NCI-H82 (cell line): ENCODE data around the gene CNTNAP5.

Source experiments
- DNase-seq: peaks from one replicate; lab custom pipeline; 2025; lab: John Stamatoyannopoulos, UW

The CNTNAP5 gene

DNA sequence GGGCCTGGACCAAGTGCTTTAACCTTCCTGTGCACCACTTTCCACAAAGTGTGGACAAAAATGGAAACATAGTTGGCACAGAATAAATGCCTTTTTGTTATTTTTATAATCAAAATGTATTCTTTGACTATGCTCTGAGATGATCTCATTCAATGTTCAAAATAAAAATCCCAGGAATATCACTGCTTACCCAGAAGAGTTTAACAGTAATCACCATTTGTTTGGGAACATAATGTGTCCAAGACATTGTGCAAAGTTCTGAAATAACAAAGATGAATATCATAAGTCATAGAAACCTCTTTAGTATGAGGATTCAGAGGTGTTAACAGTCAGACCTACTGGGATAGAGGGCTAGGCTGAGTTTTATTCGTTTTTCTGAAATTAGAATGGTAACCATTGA lies 668.1 kb downstream of the CNTNAP5 start:
- no peak for DNase-seq

DNA sequence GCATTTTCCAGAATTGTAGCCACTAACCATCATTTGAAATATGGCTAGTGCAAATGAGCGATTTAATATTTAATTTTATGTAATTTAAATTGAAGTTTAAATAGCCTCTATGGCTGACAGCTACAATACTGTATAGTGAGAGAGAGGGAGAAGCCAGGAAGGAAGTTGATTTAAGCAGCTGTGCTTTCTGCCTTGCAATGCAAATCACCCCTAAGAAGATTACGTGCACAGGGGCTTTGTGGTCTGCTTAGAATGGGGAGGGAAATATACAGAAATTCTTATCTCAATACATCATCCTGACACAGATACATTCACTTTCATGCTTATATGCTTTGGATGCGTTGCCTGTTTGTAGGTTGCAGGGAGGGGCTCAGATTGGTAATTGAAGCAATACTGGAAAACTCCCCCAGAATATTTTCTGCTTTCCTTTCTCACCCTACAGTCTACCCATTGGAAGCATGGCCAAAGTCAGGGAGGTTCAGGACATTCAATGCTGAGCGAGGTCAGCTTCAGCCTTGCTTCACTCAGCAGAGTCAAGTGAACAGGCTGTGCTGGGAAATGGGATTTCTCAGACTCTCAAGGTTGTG lies 674.0 kb downstream of the CNTNAP5 start:
- peak; percentile 86 for DNase-seq

DNA sequence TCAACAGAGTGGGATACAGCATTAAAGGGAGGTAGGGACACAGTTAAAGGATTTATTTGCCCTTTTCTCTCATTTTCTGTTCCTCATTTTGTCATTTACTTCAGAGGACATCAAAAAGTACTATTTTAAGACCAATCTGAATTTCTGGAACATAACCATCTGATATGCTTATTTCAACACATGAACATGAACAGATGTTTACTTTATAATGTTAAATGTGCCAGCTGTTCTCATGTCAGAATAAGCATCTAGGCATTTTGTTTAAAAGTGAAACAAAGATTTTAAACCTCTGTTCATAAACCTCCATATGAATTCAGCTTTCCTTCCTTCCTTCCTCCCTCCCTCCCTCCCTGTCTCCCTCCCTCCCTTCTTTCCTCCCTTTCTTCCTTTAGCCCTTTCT lies 677.7 kb downstream of the CNTNAP5 start:
- no peak for DNase-seq

DNA sequence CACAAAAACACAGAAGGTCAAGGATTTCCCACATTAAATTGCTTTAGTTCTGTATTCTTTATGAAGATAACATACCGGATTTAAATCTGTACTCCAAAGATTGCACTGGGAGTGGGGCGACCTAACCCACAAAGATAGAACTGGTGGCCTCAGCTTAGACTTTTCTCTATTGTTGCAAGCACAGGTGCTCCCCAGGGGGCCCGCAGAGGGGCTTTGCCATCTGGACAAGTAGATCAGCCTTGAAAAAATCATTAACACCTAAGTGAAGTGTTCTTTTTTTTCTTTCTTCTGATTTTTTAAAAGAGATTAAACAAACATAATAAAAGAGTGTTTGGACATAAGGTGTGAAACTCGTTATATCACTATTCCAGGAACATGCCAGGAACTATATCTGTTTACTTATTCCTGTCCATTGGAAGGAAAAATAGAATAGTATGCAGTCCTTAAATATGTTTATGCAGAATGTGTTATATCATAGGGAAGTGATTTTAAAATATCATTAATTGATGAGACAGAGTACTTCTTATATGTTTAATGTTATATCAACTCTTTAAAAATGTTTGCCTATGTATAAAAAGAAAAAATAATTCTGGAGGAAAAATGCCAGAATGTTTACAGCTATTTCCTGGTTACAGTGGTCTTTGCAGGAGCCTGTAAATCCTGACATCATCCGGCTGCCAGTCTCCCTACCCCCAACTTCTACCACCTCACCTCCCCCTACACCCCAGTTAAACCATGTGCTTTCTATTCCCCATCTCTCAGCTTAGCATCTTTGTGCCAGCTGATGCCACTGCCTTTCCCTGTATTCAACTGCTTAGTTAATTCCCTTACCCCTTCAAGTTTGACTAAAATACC lies 679.2 kb downstream of the CNTNAP5 start:
- DNase-seq, result peak; percentile 70

- no peak for DNase-seq
Measured at GRCh38 chr2:124708661-124709060, 683.6 kb downstream of the CNTNAP5 start.

GRCh38 chr2:124713969-124714368 lies 688.9 kb downstream of the CNTNAP5 start:
- no peak for DNase-seq

GRCh38 chr2:124725187-124725586 lies 700.1 kb downstream of the CNTNAP5 start:
- DNase-seq, result no peak

GRCh38 chr2:124740636-124741035 lies 715.5 kb downstream of the CNTNAP5 start:
- no peak for DNase-seq

DNA sequence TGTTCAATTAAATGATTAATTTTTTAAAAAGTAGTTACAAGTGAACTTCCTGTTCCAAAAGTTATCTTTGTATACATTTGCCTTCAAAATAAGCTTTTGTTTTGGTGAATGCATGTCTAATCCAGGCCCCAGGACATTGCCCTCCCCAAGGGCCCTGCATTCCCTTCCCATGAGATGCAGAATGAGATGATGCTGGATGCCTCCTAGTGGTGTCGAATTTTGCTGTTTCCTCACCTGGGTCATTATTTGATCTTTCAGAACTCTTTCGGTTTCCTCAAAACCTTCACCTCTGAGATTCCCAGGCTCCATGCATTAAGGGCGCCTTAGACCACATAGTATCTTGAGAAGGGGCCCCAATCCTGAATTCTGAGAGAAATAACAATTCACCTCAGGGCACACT lies 728.8 kb downstream of the CNTNAP5 start:
- peak; percentile 22 for DNase-seq

- DNase-seq, result no peak
Measured at GRCh38 chr2:124755386-124755785, 730.3 kb downstream of the CNTNAP5 start.

- DNase-seq, result no peak
Measured at GRCh38 chr2:124756048-124756447, 731.0 kb downstream of the CNTNAP5 start.

DNA sequence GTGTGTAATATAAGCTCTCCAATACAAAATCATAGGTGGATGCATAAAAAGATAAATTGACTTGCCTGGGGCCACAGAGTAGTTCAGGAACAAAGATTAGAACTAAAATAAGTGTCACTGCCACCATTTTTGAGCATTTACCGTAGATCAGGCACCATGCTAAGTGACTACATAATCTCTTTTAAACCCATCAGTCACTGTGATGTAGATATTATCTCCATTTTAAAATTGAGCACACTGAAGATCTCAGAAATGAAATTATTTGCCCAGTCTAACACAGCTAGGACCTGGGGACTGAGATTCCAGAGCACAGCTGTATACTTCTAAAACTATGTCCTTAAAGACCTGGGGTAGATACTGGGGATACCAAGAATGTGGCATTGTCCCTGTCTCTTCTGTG lies 737.3 kb downstream of the CNTNAP5 start:
- DNase-seq, result no peak

GRCh38 chr2:124763611-124764010 lies 738.5 kb downstream of the CNTNAP5 start:
- no peak for DNase-seq

DNA sequence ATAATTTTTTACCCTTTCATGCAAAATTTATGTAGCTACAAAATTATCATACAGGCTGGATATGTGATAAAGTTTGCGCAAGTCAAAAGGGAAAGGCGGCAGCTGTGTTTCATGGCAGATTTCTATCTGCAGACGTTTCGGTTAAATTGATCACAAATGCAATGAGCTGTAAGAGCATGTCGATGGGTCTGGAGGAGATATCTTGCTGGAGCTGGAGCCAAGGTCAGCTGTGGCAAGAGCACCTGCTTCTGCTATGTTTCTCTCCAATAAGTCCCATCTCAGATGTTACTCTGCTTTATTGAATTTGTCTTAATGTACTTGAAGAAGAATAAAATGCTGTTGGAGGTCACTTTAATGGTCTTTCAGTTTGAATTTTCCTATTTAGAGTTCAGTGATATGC lies 749.7 kb downstream of the CNTNAP5 start:
- DNase-seq, result no peak

DNA sequence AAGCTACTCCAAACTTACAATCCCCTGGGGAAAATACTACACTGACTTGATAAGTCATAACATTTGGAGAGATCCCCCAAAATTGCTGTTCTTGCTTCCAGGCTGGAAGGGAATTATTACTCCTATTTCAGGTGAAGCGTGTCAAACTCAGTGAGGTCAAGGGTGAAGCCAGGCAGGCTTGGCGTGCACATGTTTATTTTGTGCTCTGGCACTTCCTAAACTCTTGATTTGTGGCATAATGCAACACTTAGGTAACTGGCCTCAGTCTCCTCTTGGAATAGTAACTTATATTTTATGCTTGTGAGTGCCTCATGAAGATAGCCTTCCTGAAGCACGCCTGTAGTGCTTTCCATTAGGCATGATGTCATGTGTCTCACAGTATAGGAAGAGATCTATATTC lies 751.2 kb downstream of the CNTNAP5 start:
- no peak for DNase-seq

DNA sequence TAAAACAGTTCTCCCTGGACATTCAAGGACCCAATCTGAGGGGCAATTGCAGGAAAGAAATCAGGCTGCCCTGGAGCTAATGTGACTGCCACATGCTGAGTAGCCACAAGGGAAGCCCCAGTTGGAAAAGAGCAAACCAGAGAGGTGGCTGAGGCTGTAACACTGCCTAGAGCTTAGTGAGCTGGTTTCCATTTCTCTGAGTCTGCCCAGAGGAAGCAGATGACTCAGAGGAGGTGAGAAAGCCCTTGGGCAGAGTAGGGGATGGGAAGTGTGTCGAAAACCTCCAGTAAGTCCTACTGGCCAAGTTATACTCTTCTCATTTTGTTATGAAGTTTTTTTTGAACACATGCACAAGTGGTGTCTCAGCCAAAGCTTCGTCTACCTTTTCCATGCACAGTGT lies 753.0 kb downstream of the CNTNAP5 start:
- no peak for DNase-seq

DNA sequence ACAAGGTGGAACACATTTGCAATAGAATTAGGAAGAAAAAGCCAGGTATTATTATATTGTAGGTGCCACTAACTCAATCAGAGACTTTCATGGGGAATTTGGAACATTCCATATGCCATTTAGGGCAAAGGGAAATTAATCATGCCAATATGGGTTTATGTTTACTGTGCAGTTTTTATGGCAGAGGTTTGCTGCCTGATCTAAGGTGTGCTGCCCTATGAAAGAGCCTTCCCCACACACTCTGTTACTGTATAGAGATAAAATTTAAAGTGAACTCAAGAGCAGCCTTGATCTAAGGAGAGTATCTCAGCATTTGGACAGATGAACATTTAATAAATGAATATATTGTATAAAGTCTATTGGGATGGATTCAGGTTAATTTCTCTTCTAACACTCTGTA lies 771.6 kb downstream of the CNTNAP5 start:
- no peak for DNase-seq

DNA sequence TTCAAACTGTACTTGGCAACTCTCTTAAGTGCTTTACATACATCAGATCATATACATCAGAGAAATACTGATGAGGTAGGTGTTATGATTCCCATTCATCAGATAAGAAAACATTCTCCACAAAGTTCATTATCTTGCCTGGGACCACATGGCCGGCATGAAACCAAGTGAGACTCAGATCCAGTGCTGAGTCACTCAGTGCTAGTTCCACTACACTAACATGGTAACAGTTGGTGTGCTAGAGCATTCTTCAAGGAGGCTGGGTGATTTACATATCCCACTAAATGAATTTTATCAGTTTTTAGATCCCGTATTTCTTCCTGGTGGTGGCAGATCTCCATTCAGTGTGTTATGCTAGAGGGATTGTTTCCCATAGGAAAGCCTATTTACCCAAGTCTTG lies 772.0 kb downstream of the CNTNAP5 start:
- DNase-seq, result no peak

DNA sequence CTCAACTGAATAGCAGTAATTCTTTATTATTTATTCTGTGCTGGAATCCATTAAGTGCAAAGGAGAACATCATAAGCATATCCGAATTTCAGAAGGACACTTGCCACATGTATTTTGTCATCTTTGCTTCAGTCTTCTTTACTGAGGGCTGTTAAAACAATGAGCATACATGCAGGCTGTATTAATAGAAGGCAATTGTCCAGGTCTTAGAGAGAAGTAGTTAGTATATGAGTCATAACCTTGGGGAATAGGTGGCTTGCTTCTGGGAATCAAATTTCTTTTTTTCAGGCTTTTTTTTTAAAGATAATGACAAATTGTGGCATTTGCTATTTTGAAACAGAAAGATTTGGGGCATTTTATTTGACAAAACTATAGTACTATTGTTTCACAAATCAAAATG lies 773.5 kb downstream of the CNTNAP5 start:
- no peak for DNase-seq

DNA sequence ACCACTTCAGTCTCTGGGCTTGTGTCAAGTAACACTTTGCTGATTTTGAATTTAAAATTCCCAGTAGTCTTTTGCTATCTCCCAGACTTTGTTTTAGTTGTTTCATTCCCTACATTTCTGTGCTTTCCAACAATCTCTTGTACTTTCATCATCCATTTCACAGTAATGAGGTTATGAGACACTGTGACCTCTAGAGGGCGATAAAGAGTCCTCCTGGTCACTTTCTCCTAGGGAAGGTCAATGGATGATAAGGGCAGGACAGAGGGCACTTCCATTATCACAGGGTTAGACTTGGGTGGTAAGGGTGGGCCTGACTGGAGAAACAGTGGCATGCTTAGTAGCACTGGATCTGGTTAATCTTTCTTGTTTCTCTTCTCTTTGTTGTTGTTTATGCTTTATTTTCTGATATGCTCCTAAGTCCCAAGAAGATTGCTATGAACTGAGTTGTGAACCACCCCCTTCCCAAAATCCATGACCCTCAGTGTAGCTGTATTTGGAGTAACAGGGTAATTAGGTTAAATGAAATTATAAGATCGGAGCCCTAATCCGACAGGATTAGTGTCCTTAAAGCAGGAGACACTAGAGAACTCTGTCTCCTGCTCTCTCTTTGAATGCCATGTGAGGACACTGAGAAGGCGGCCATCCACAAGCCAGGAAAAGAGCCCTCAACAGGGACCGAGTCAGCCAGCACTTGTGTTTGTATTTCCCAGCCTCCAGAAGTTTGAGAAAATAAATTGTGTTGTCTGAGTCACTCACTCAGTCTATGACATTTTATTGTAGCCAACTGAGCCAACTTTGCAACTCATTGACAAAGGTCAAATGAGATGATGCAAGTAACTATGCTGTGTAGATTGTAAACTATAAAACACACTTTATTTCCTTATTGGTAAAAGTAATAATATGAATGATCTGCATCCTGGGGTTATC lies 779.2 kb downstream of the CNTNAP5 start:
- DNase-seq, result peak; percentile 85

GRCh38 chr2:124805060-124805459 lies 780.0 kb downstream of the CNTNAP5 start:
- no peak for DNase-seq

DNA sequence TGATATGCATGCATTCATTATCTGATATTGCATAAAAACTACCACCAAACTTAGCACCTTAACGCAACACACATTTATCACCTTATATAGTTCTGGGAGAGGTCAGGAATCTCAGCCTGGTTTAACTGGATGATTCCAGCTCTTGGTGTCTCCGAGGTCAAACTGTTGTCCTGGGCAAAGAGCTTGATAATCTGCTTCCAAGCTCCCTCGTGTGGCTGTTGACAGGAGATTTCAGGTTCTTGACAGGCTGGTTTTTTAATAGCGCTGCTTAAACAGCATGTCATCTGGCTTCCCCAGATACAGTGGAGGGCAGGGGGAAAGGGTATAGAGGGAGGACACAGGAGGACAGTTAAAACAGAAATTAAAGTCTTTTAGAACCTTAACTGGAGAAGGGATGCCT lies 785.0 kb downstream of the CNTNAP5 start:
- DNase-seq, result peak; percentile 89
